NCI-H748 (cell line): ENCODE measurements around the gene CHRNA5.
"Not testable (repeated sequence)": the region's sequence is repeated elsewhere in the genome, so short reads cannot be mapped to it uniquely, and the experiment has no call there.

Source experiments
- DNase-seq: peaks from one replicate; lab custom pipeline; 2025; ENCODE audit not compliant: unreplicated experiment; lab: John Stamatoyannopoulos, UW

The CHRNA5 gene

GRCh38 chr15:78565951-78566774 lies 843 bp downstream of the CHRNA5 start:
- peak; percentile 54 for DNase-seq

- no peak for DNase-seq
These were observed 2.2 kb downstream of the CHRNA5 start for GRCh38 chr15:78567531-78567930.

GRCh38 chr15:78570710-78571109 lies 5.4 kb downstream of the CHRNA5 start:
- no peak for DNase-seq

- DNase-seq: no peak
These were observed 6.1 kb downstream of the CHRNA5 start for GRCh38 chr15:78571382-78571781.

GRCh38 chr15:78573416-78573815 lies 8.1 kb downstream of the CHRNA5 start:
- DNase-seq: no peak

GRCh38 chr15:78574944-78575343 lies 9.6 kb downstream of the CHRNA5 start:
- no peak for DNase-seq

GRCh38 chr15:78597583-78597982 lies 32.3 kb downstream of the CHRNA5 start:
- no peak for DNase-seq

- no peak for DNase-seq
These were observed 33.0 kb downstream of the CHRNA5 start for GRCh38 chr15:78598348-78598747.

- DNase-seq: no peak
These were observed 33.9 kb downstream of the CHRNA5 start for GRCh38 chr15:78599189-78599588.

GRCh38 chr15:78603467-78603866 lies 38.1 kb downstream of the CHRNA5 start:
- DNase-seq: no peak

- DNase-seq: no peak
These were observed 39.1 kb downstream of the CHRNA5 start for GRCh38 chr15:78604420-78604819.

GRCh38 chr15:78605201-78605600 lies 39.9 kb downstream of the CHRNA5 start:
- no peak for DNase-seq

- DNase-seq: no peak
These were observed 40.4 kb downstream of the CHRNA5 start for GRCh38 chr15:78605680-78606079.

- not testable (repeated sequence) for DNase-seq
These were observed 44.2 kb downstream of the CHRNA5 start for GRCh38 chr15:78609551-78609950.

- DNase-seq: no peak
These were observed 48.7 kb downstream of the CHRNA5 start for GRCh38 chr15:78614021-78614420.

- no peak for DNase-seq
These were observed 49.9 kb downstream of the CHRNA5 start for GRCh38 chr15:78615151-78615589.

- no peak for DNase-seq
These were observed 51.2 kb downstream of the CHRNA5 start for GRCh38 chr15:78616506-78616905.

GRCh38 chr15:78617076-78617475 lies 51.8 kb downstream of the CHRNA5 start:
- DNase-seq: no peak

GRCh38 chr15:78617516-78617915 lies 52.2 kb downstream of the CHRNA5 start:
- peak; percentile 13 for DNase-seq

- no peak for DNase-seq
These were observed 52.7 kb downstream of the CHRNA5 start for GRCh38 chr15:78618064-78618463.

GRCh38 chr15:78618490-78618934 lies 53.2 kb downstream of the CHRNA5 start:
- DNase-seq: peak; percentile 72

- no peak for DNase-seq
These were observed 54.0 kb downstream of the CHRNA5 start for GRCh38 chr15:78619022-78619950.
